GM21390 (cell line): ENCODE data around the gene SLC24A2.
"Not testable (repeated sequence)": the region's sequence is repeated elsewhere in the genome, so short reads cannot be mapped to it uniquely, and the experiment has no call there.

Experiments
- ATAC-seq: cut with Tn5 transposase; IDR thresholded peaks from one replicate; pipeline ENCODE4 v1.9.1; 2021; ENCODE audit not compliant: unreplicated experiment

Gene SLC24A2

GRCh38 chr9:19788614-19789271 is at the start of gene SLC24A2:
Gene SLC24A2, minus strand, starts transcription at chr9:19789037.
- ATAC-seq = no peak

DNA sequence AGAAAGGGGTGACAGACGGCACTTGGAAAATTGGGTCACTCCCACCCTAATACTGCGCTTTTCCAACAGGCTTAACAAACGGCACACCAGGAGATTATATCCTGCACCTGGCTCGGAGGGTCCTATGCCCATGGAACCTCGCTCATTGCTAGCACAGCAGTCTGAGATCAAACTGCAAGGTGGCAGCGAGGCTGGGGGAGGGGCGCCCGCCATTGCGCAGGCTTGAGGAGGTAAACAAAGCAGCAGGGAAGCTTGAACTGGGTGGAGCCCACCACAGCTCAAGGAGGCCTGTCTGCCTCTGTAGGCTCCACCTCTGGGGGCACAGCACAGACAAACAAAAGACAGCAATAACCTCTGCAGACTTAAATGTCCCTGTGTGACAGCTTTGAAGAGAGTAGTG is 44.5 kb upstream of the SLC24A2 start:
- not testable (repeated sequence) for ATAC-seq

DNA sequence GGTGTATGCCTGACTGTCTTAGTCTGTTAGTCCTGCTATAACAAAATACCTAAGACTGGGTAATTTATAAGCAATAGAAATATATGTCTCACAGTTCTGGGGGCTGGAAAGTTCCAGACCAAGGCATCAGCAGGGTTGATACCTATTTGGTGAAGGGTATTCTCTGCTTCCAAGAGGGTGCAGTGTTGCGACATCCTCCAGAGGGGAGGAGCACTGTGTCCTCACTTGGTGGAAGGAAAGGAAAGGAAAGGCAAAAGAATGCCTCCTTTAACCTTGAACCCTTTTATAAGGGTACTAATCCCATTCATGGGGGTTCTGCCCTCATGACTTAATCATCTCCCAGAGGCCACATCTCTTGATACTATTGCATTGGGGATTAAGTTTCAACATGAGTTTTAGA is 42.0 kb upstream of the SLC24A2 start:
- no peak for ATAC-seq

GRCh38 chr9:19828576-19829109 is 39.8 kb upstream of the SLC24A2 start:
- no peak for ATAC-seq

DNA sequence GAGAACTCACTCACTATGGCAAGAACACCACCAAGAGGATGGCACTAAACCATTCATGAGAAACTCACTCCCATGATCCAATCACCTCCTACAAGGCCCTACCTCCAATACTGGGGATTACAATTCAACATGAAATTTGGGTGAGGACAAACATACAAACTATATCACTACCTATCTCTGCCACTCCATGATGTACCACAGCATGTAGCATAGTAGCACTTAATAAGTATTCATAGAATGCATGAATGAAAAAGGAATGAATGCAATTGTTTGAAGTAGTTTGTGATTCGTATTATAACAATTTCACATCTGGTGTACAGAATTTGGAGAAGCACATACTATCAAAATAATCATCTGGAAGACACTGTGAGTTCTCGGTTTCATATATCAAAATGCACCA is 27.9 kb upstream of the SLC24A2 start:
- ATAC-seq = no peak

GRCh38 chr9:19812194-19812593 is 23.4 kb upstream of the SLC24A2 start:
- ATAC-seq = no peak

GRCh38 chr9:19809422-19810269 is 20.8 kb upstream of the SLC24A2 start:
- ATAC-seq = no peak

DNA sequence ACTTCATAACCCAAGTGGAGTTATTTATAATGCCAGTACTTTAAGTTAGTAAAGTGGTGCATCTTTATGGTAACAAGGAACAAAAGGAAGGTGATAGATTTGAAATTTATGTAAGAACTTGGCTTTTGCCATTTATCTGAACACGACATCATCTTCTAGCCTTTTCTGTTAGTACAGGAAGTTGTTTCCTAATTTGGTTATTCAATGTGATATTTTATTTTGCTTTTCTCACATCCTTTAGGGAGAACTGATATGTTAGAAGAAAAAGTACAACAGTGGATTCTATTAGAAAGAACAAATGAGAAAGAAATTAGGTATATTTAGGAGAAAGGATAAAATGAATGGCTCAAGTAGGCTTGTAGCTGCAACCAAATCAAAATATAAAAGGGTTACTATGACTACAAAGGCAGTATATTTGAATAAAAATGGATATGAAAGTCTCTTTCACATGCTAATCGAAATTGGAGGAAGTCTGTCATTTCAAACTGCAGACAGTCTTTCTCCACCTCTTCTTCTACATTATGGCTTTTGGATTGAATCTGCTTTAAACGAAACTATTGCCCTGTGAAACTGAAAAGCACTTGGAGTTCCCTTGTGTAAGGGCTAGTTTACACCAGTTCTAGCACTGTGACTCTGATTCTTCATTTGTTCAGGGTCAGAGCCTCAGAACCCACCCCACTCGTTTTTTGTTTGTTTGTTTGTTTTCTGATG is 18.5 kb upstream of the SLC24A2 start:
- no peak for ATAC-seq

DNA sequence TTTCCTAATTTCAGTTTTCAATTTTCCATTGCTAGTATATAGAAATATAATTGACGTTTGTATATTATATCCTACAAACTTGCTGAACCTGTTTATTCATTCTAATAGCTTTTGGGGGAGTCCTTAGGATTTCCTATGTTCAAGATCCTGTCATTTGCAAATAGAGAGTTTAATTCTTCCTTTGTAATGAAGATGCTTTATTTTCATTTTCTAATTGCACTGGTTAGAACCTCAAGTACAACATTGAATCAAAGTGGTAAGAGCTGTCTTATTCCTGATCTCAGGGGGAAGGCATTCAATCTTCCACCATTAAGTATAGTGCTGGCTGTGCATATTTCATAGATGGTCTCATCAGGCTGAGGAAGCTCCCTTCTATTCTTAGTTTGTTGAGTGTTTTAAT is 15.6 kb upstream of the SLC24A2 start:
- no peak for ATAC-seq

GRCh38 chr9:19800884-19801283 is 12.0 kb upstream of the SLC24A2 start:
- ATAC-seq = no peak

- ATAC-seq = no peak
Measured at GRCh38 chr9:19799784-19800183, 10.9 kb upstream of the SLC24A2 start.

GRCh38 chr9:19788152-19788551 is 685 bp downstream of the SLC24A2 start:
- ATAC-seq = no peak

DNA sequence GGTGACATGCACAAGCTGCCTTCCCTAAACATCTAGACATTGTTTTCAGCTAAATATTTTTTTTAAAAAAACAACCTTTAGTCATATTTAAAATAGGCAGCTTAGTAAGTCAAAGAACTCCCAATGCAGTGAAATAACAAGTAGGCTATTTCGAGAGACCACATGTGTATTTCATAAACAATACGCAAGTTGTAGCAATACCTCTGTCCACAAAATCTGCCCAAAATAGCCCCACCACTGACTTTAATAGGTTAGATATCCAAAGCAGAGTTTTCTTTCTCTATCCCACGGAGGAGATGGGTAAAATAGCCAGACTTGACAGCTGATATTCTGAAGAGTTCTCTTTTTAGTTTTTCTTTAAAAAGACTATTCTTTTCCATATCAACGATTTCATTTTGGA is 1.2 kb downstream of the SLC24A2 start:
- no peak for ATAC-seq

DNA sequence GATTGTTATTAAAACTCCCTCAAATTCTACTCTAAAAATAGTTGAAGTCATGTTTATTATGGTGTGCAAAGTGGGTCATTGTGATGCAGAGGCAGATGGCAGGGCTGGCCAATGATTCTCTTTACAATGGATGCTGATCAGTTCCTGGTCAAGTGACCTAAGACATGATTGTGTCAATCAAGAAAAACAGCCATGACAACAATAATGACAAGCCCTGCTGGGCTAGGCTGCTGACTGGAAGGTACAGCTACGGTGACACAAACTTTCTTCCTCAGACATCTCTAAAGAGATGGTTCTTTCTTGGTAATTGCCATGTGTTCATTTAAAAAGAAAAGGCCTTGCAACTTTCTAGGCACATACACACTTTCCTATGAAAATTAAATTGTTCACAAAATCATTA is 3.6 kb downstream of the SLC24A2 start:
- ATAC-seq = no peak

DNA sequence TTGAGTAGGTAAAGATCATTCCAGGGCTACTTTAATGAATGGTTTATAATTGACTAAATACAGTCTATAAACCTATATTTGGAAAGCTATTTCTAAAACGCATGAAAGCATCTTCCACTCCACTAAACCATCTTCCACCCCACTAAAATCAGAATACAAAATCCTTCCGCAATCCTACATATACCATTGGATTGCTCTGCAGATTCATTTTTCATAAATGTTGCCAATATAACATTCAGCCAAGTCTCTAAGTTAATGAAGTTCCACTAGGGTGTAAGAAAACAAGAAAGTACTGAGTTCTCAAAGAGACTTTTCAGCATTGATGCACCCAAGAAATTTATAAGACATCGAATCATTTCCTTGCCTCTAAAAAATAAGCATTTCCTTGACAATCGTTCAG is 4.7 kb downstream of the SLC24A2 start:
- ATAC-seq = no peak

DNA sequence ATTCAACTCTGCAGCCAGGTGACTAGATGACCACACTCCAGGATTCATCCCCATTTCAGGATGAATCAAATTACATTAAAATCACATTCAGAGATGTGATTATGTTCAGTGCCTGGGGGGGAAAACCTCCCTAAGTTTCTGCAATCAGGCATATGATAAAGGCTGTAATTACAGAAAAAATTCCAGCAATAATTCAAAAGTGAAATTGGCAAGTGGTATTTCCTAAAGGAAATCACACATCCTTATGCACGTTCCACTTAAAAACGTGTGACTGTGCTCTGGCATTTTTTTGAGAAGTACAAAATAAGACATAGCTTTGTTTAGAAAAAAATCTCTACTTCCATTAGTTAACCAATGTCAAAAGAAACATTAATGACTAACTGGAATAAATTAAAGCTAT is 5.3 kb downstream of the SLC24A2 start:
- ATAC-seq = no peak

DNA sequence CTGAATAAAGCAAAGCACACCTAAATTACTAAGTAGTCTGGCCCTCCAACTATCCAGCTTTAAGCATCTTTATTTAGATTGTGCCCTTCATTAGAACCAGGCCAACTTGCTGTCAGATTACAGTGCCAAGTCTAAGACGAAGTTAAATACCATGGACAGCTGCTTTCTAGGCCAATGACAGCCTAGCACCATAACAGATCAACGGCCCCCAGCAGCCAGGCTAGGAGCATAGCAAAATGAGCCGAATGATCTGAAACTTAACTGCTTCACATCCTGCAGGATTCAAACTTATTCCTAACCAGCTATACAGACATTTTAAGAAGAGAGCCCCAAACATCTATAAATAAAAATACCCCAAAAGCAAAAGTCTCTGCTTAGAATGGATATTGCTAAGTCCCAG is 6.8 kb downstream of the SLC24A2 start:
- ATAC-seq = no peak

DNA sequence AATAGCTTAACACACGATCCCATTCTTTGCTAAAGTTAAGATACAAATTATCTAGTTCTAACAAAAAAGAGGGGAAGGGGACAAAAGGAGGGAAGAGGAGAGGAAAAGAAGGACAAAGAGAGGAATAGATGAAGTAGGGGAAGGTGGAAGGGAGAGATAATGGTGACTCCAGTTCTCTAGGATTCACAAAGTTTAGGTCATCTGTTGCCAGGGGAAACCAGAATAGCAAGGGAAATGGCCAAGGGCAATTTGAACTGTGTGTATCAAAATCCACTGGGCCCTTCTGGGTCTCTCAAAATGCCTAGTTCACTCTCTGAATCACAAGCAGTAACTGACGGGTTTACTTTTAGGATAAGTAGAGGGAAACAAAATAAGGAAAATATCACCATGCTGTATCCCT is 7.6 kb downstream of the SLC24A2 start:
- no peak for ATAC-seq

DNA sequence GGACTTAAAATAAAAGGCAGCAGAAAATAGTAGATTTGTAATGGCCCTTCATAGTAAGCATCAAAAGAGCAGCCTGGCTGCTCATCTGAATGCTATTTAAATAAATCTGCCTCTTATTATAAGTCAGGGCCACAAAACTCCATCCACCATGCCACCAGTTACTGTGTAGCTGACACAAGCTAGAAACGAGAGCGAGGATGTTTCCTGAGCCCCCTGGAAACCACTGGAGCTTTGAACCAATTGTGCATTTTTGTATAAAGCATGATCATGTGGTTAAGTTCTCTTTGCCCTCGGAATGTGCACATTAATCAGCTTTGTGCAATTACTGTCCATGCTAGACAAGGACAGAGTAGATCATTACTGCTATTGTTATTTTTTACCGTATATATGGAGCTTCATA is 17.4 kb downstream of the SLC24A2 start:
- no peak for ATAC-seq

GRCh38 chr9:19770973-19771372 is 17.9 kb downstream of the SLC24A2 start:
- no peak for ATAC-seq

- no peak for ATAC-seq
Measured at GRCh38 chr9:19769213-19769612, 19.6 kb downstream of the SLC24A2 start.

DNA sequence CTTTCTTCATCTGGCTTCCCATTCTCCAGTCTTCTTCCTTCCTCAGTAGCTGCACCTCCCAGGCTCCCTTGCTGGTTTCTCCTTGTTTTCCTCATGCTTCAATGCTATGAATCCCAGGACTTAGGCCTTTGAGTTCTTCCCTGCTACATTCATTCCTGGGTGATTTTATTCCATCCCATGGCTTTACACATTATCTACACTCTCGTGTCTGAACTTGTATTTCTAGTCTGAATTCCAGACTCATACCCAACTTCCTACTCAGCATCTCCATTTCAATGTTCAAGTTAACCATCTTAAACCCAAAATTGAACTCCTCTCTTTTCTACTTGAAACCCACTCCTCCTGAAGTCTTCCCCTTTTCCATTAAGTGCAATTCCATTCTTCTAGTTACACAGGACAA is 20.0 kb downstream of the SLC24A2 start:
- no peak for ATAC-seq
